Stimulated activated CD8-positive, alpha-beta memory T cell treated with anti-CD3 and anti-CD28 coated beads, Interleukin-7, amount 100 ng/mL, for 48 hours (primary cell): Measurements from ENCODE around the gene ARHGEF11.
"Not testable (repeated sequence)": the region's sequence is repeated elsewhere in the genome, so short reads cannot be mapped to it uniquely, and the experiment has no call there.

Experiments used
- DNase-seq, 2 donors: peaks; one replicate each; pipeline ENCODE4 v3.0.0-alpha.2; 2020; ENCODE audit warnings: low read depth in 1 of 2; ENCODE audit errors: extremely low read depth in 1 of 2

Gene ARHGEF11

GRCh38 chr1:157055729-157056128, 10.2 kb upstream of the ARHGEF11 start:
- DNase-seq, result not testable (repeated sequence)

DNA sequence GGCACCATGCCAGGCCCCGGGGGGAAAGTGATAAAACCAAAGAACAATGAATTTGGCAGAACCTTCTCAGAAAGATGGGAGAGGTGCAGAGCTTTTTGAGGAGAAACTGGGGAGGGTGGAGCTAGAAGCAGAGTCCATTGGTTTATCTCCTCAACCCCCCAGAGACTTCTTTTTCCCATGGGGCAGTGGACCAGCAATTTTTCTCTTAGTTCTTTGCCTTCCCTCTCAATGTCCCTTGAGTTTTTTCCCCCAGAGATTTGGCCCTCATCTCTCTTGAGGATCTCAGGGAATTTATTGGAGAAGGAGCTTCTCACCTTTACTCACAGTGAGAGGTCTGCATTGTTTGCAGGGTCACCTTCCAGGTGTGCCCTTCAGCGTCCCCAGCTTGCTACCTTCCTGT, 5.3 kb upstream of the ARHGEF11 start:
- DNase-seq, result no peak

GRCh38 chr1:157047062-157047410, 1.5 kb upstream of the ARHGEF11 start:
- DNase-seq, result no peak

- DNase-seq, result no peak
Measured at GRCh38 chr1:157044326-157044725, 1.2 kb downstream of the ARHGEF11 start.

DNA sequence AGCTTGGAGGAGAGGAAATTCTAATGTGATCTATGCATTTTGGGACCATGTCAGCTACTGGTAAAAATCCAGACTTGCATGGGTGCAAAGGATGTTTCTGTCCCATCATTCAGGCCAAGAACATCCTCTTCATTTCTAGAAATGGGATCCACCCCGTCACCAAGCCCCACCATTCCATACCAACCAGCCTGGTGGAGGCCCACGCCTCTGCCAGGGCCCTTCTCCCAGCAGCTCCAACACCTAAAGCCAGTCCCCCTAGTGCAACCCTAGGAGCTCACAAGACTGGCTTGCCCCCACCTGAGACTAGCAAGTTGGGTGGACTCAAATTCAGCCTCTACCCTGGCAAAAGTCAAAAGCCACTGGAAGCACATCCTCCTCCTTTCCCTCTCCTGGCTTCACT, 1.9 kb downstream of the ARHGEF11 start:
- DNase-seq, result no peak

- no peak for DNase-seq
Measured at GRCh38 chr1:157042846-157043245, 2.7 kb downstream of the ARHGEF11 start.

- no peak for DNase-seq
Measured at GRCh38 chr1:157040802-157041201, 4.7 kb downstream of the ARHGEF11 start.

- DNase-seq, result no peak
Measured at GRCh38 chr1:157035121-157035520, 10.4 kb downstream of the ARHGEF11 start.

GRCh38 chr1:157034137-157034800, 11.3 kb downstream of the ARHGEF11 start:
- no peak for DNase-seq

DNA sequence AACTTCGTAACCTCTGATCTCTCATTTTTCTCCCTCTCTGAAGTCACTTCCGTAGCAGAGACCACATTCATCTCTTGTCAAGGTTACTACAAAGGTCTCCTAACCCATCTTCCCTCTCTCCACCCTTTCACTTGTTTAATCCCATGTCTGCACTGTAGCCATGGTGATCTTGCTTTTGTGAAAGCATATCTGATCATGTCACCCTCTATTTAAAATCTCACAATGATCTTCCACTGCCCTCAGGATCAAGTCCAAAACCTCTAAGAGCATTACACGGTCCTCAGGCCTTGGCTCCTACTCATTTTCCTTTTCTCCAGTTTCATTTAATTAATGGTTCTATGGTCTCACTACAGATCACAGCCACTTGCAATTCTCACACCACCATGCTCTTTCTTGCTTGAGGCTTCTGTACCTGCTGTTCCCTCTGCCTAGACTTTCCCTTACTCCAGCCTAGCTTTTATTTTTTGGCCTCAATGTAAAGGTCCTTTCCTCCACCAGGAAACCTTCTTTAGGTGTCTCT, 12.1 kb downstream of the ARHGEF11 start:
- no peak for DNase-seq

GRCh38 chr1:157032303-157032702, 13.2 kb downstream of the ARHGEF11 start:
- no peak for DNase-seq

DNA sequence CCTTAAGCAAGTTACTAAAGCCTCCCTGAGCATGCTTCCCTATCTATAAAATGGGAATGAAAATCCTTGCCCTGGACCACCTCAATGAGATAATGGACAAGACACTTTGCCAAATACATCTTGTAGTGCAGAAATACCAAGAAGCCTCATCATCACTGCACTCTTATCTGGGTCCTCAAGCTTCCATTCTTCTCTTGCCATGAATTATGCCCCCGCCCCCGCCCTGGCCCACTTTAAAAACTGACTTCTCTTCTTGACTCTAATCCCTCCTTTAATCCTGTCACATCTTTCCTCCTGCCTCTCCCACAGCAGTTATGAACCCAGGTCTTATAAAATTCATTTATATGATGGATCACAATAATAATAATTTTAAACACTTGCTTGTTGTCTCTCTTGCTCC, 14.8 kb downstream of the ARHGEF11 start:
- DNase-seq, result no peak

DNA sequence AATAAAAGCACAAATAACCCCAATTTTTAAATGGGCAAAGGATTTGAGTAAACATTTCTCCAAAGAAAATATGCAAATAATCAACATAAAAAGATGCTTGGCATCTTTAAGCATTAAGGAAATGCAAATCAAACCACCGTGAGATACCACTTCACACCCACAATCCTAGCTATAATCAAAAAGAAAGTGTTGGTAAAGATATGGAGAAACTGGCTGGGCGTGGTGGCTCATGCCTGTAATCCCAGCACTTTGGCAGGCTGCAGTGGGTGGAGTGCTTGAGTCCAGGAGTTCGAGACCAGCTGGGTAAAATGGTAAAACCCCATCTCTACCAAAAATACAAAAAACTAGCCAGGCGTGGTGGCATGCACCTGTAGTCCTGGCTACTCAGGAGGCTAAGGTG, 16.9 kb downstream of the ARHGEF11 start:
- no peak for DNase-seq

- no peak for DNase-seq
Measured at GRCh38 chr1:157025856-157026255, 19.7 kb downstream of the ARHGEF11 start.

DNA sequence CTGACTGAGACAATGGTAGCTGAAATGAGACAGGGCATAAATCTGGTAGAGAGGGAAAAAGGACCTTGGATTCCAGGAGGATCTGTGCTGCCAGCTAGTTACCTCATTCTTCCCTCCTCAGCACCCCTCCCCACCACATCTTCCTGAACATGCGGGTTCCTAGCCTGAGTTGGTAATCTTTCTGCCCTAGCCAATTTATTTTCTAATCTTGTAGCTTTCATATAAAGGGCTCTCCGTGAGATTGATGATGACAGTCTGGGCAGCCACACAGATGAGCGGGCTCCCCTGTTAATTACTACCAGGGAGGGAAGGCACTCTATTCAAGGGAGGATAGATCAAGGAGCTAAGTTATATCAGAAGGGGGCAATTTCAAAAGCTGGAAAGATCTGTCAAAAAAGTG, 20.2 kb downstream of the ARHGEF11 start:
- DNase-seq, result no peak

DNA sequence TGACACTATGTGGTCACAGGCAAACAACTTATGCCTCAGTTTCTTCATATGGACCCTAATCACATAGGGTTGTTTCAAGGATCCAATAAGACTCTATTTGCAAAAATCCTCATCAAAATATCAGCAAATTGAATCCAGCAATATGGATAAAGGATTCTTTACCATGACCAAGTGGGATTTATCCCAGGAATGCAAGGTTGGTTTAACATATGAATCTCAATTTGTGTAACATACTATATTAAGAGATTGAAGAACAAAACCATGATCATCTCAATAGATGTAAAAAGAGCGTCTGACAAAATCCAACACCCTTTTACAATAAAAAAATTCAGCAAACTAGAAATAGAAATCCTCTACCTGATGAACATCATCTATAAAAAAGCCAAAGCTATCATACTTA, 23.9 kb downstream of the ARHGEF11 start:
- no peak for DNase-seq

GRCh38 chr1:157019457-157019856, 26.1 kb downstream of the ARHGEF11 start:
- no peak for DNase-seq

DNA sequence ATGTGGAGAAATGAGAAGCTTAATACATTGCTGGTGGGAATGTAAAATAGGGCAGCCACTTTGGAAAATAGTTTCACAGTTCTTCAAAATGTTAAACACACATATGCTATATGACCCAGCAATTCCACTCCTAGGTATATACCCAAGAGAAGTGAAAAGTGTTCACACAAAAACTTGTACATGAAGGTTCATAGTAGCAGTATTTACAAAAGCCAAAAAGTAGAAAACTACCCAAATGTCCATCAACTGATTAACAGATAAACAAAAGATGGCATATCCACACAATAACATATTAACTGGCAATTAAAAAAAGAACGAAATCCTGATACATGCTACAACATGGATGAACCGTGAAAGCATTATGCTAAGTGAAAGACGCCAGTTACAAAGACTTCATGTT, 33.7 kb downstream of the ARHGEF11 start:
- no peak for DNase-seq

GRCh38 chr1:157008502-157008901, 37.0 kb downstream of the ARHGEF11 start:
- DNase-seq, result no peak

GRCh38 chr1:157007306-157007705, 38.2 kb downstream of the ARHGEF11 start:
- DNase-seq, result no peak

DNA sequence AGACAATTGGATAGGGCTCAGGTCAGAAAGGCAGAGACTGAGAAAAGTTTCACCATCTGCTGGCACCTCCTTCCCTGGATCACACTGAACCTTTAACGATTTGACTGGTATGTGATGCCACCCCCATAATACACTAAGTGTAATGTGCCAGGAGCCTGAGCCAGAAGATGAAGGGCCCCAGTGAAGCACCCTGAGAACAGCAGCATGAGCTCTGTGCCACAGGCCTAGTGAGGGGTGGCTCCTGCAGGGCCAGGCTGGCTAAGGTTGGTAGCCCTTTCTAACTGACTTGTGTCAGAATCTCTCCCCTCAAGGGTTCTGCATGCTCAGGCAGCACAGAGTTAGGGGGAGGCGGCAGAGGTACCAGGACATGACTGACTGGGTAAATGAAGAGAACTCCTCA, 38.9 kb downstream of the ARHGEF11 start:
- DNase-seq, result no peak

DNA sequence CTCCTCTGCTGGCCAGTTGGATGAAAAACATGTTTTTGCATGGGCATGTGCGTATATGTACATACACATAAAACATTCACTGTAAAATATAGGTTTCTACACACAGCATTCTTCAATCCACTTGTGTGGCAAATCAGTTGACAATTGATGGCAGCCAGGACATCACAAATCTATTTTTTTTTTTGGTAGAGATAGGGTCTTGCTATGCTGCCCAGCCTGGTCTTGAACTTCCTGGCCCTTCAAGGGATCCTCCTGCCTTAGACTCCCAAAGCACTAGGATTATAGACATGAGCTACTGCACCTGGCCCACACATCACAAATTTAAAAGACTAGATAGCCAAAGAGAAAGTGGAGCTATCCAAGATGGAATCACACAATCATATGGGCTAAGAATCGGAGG, 39.6 kb downstream of the ARHGEF11 start:
- DNase-seq, result no peak

GRCh38 chr1:157004806-157005205, 40.7 kb downstream of the ARHGEF11 start:
- DNase-seq, result no peak
